ENCODE data around the gene SLC2A4. TPM values are rescaled to one million over a fixed set of nuclear protein-coding genes. Genes with fewer than 3 reads are reported as not detected.

Gene SLC2A4
- total RNA-seq, 4 donors from 2014 or later = 1.8 to 25.9 (median 12.6) TPM

DNA sequence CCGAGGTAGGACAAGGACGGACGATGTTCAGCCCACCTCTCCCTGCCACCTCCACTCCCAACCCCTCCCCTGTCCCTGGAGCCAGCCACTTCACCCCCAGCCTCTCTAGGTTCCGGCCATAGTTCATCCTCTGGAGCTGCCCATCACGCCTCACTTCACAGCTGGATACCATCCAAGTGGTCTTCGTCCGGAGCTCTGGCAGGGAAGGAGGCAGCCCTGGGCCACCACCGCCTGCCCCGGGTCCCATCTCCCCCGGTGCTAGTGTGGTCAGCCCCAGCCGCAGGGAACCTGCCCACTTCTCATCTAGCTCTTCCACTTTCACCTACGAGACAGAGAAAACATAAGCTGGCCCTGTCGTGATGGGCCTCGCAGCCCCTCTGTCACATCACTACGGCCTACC, 39.9 kb downstream of the SLC2A4 start:
- H3K9me3 ChIP-seq = no peaks in the 10 kb centered on the region
- no peaks in the 10 kb centered on the region for H3K27me3 ChIP-seq
- intact Hi-C loops (cut with DNase I; ENCODE audit: low total_unique reads) = no loop called here
- no peak overlapping the region for H3K27ac ChIP-seq
- no peak overlapping the region for H3K4me3 ChIP-seq
- TF ChIP-seq, protein P1, sequence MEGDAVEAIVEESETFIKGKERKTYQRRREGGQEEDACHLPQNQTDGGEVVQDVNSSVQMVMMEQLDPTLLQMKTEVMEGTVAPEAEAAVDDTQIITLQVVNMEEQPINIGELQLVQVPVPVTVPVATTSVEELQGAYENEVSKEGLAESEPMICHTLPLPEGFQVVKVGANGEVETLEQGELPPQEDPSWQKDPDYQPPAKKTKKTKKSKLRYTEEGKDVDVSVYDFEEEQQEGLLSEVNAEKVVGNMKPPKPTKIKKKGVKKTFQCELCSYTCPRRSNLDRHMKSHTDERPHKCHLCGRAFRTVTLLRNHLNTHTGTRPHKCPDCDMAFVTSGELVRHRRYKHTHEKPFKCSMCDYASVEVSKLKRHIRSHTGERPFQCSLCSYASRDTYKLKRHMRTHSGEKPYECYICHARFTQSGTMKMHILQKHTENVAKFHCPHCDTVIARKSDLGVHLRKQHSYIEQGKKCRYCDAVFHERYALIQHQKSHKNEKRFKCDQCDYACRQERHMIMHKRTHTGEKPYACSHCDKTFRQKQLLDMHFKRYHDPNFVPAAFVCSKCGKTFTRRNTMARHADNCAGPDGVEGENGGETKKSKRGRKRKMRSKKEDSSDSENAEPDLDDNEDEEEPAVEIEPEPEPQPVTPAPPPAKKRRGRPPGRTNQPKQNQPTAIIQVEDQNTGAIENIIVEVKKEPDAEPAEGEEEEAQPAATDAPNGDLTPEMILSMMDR (IDR thresholded peaks at IDR 0.05) = no peak
- no peak for TF ChIP-seq POLR2A (IDR thresholded peaks at IDR 0.05)
- H3K4me1 ChIP-seq = no peaks in the 10 kb centered on the region
- no peaks in the 10 kb centered on the region for H3K36me3 ChIP-seq
- DNase-seq = no peak

DNA sequence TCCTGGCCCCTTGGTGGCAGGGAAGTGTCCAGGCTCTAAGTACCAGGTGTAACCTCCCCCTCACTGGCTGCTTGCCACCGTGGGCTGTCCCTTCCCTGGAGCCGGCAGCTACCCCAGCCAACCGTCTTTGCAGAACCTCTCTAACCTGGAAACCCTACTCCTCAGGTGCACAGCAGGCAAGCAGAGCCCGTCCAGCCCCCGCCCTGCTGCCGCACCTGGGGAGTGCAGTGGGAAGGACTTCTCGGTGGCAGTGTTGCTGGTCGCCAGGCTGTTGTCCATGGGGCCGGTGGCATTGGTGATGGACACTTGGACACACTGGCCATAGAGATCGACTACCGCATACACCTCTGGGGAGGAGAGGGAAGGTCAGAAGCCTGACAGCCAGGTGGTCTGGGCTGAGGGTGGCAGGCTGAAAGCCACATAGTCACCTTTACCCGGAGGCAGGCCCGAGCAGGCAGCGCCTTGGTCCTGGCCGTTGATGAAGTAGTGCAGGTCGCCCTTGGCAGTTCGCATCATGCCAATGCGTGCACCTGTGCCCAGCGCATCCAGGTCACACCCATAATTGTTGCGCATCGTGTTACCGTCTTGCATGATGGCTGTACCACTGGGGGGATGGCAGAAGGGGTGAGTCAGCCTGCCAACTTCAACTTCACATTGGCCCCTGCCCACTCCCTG, 41.1 kb downstream of the SLC2A4 start:
- intact Hi-C loops (cut with DNase I; ENCODE audit: low total_unique reads) = no loop called here
- H3K27me3 ChIP-seq = no peaks in the 10 kb centered on the region
- H3K9me3 ChIP-seq = no peaks in the 10 kb centered on the region
- TF ChIP-seq POLR2A (IDR thresholded peaks at IDR 0.05) = no peak
- TF ChIP-seq, protein P1 (IDR thresholded peaks at IDR 0.05) = no peak
- H3K4me1 ChIP-seq = no peaks in the 10 kb centered on the region
- no peak for DNase-seq
- H3K27ac ChIP-seq = no peak overlapping the region
- H3K36me3 ChIP-seq = no peaks in the 10 kb centered on the region
- H3K4me3 ChIP-seq = no peak overlapping the region

DNA sequence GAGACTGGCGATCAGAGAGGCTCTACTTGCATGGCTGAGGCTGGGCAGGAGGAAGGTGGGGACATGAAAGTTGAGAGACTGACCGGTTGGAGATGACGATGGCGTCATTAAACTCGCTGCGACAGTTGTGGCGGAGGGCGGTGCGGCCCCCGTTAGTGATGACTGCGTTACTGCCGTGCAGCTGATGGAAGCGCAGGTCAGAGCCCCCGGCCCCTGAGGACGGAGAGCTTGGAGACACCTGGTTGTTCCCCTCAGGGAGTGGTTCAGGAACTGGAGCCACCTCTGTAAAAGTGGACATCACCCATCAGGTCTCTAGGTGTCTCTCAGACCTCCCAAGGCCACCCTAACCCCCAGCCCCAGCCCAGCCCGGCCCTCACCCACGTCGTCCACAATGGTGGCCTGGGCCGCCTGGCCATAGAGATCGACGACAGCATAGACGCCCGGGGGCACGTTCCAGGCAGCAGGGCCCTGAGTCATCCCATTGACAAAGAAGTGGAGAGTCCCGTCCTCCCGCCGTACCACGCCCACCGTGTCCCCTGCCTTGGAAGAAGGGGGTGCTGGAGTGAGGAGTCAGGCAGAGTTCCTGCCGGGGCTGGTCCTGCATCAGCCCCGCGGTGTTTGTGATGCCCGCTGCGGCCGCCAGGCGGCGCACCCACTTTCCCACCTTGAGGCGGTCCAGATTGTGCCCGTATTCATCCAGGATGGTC, 42.4 kb downstream of the SLC2A4 start:
- no peaks in the 10 kb centered on the region for H3K9me3 ChIP-seq
- intact Hi-C loops (cut with DNase I; ENCODE audit: low total_unique reads) = no loop called here
- H3K27me3 ChIP-seq = no peaks in the 10 kb centered on the region
- TF ChIP-seq POLR2A (IDR thresholded peaks at IDR 0.05) = no peak
- TF ChIP-seq, protein P1 (IDR thresholded peaks at IDR 0.05) = peak; percentile 56 to 75 (median 66)
- H3K36me3 ChIP-seq = no peaks in the 10 kb centered on the region
- peak in 1 of 2 donors; percentile 58 for DNase-seq
- no peak overlapping the region for H3K4me3 ChIP-seq
- H3K4me1 ChIP-seq = no peaks in the 10 kb centered on the region
- no peak overlapping the region for H3K27ac ChIP-seq

DNA sequence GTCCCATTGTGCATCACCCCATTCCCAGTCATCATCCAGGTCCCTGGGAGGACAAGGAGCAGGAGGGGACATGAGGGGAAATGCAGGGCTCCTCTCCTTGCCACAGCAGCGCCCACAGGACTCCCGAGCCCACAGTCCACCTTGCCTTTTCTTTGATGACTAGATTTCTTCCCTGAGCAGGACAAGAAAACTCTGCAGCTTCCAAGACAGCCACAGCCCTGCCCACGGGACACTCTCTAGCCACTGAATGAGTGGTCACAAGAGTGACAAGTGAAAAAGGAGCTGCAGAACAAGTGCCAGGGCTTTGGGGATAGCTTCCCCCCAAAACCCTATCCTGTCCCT, 42.9 kb downstream of the SLC2A4 start:
- no peak overlapping the region for H3K4me3 ChIP-seq
- H3K4me1 ChIP-seq = no peaks in the 10 kb centered on the region
- no peaks in the 10 kb centered on the region for H3K9me3 ChIP-seq
- no peaks in the 10 kb centered on the region for H3K36me3 ChIP-seq
- intact Hi-C loops (cut with DNase I; ENCODE audit: low total_unique reads) = no loop called here
- no peaks in the 10 kb centered on the region for H3K27me3 ChIP-seq
- no peak for DNase-seq
- TF ChIP-seq POLR2A (IDR thresholded peaks at IDR 0.05) = no peak
- TF ChIP-seq, protein P1 (IDR thresholded peaks at IDR 0.05) = no peak
- no peak overlapping the region for H3K27ac ChIP-seq

DNA sequence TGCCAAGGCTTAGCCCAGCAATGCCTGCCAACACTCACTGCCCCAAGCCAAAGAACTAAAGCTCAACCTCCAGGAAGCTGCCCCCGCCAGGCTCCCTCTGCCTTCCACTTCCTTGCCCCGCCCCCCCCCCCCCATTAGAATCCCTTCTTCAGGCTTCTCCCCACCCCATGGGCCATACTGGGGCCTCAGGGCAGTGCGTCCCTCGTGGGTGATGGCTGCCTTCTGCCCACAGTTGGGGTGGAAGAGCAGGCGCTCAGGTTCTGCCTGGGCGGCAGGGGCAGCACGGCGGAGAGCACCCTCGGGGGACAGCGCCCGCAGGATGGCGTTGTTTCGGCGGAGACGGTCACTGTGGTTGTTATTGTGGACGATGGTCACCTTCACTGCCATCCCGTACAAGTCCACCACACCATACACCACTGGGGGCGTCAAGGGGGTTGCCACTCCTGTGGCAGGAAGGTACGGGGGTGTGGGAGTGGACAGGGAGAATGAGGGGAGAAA, 43.6 kb downstream of the SLC2A4 start:
- TF ChIP-seq, protein P1 (IDR thresholded peaks at IDR 0.05) = no peak
- TF ChIP-seq POLR2A (IDR thresholded peaks at IDR 0.05) = no peak

More for the DNA sequence above, 43.6 kb downstream of the SLC2A4 start:
- DNase-seq = no peak
- Histone ChIP-seq H3K27ac (no peak overlapping the region), H3K4me3 (no peak overlapping the region), H3K4me1 (no peaks in the 10 kb centered on the region), H3K9me3 (no peaks in the 10 kb centered on the region), H3K27me3 (no peaks in the 10 kb centered on the region), H3K36me3 (no peaks in the 10 kb centered on the region)
- intact Hi-C loops (cut with DNase I; ENCODE audit: low total_unique reads) = no loop called here
